SK-N-MC (cell line): ENCODE measurements around the gene POLG.

Experiments
- DNase-seq: peaks from one replicate; pipeline ENCODE4 v3.0.0-alpha.2; 2011; ENCODE audit warnings: low read depth, low spot score
- H3K27ac ChIP-seq: fragments of 200-600 bp; sonication (generic); 2 replicates; pipeline ENCODE4 v1.5.1; 2016; ENCODE audit warnings: mixed run types
- H3K36me3 ChIP-seq: fragments of 200-600 bp; sonication (generic); 2 replicates; pipeline ENCODE4 v1.6.1; 2017; ENCODE audit warnings: antibody characterized with exemption, low read length, mixed read lengths; ENCODE audit not compliant: insufficient read depth
- H3K4me3 ChIP-seq: fragments of 200-600 bp; sonication (generic); 2 replicates; pipeline ENCODE4 v1.5.1; 2016
- H3K9ac ChIP-seq: fragments of 200-600 bp; sonication (generic); 2 replicates; pipeline ENCODE4 v1.8.0; 2017; ENCODE audit warnings: mixed run types, mixed read lengths; ENCODE audit not compliant: insufficient read length
- H3K9me3 ChIP-seq: fragments of 200-600 bp; sonication (generic); 2 replicates; pipeline ENCODE4 v1.6.1; 2017; ENCODE audit warnings: low read depth, mild to moderate bottlenecking, antibody characterized with exemption, low read length, moderate library complexity, mixed read lengths
- EZH2 ChIP-seq: fragments of 200-600 bp; sonication (generic); IDR thresholded peaks from one replicate; pipeline ENCODE4 v1.6.1; 2017; ENCODE audit warnings: antibody characterized with exemption
- FOXP2 ChIP-seq: optimal IDR thresholded peaks from 2 replicates; pipeline ENCODE3; 2011; ENCODE audit warnings: mild to moderate bottlenecking, moderate library complexity; ENCODE audit not compliant: insufficient read depth; ENCODE audit errors: extremely low read length, control extremely low read depth
- POLR2AphosphoS5 ChIP-seq: IDR thresholded peaks from 2 replicates; pipeline ENCODE4 v1.6.1; 2012; ENCODE audit warnings: mild to moderate bottlenecking, low read depth, low read length, borderline replicate concordance

POLG gene

DNA sequence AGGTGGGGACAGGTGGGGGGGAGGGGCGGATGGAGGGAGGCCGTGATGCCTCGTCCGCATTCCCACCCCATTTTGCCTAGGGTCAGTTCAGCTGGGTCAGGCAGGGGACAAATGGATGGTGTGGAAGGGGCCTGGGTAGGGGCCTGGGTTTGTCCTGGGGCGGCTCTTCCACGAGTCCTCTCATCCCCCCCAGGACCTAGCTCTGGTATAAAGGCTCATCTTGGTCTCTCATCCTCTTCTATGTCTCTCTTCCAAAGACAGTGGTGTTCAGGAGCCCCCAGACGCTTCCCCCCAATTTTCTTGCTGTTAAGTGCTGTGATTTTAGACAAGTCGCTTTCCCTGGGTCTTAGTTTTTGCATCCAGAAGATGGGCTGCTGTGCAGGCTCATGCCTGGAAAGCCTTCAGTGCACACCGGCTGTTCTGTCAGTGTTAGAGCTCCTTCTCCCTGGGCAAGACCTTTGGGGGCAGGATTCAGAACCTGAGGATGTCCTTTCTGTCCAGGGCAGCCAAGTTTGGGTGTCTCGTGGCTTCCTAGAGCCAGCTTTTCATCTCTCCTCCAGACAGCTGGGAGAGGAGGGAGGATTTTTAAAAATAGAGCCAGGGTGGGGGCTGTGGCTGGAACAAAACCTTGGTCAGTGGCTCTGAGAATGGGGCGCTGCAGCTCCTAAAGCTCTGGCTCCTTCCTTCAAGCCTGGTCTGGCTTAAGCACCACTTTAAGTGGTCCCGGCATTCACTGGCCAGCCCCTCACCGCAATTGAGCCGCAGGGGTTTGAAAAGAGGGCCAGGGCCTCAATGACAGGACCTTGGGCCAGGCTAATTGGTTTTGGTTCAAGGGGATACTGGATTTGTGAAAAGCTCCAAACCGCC is 37.7 kb upstream of the POLG start:
- H3K9ac ChIP-seq: no peak overlapping the region
- TF ChIP-seq EZH2: no peak
- TF ChIP-seq POLR2AphosphoS5: no peak
- no peak for TF ChIP-seq FOXP2
- H3K4me3 ChIP-seq: no peak overlapping the region
- DNase-seq: no peak
- peaks cover 68% of the 10 kb centered on the region for H3K36me3 ChIP-seq
- H3K9me3 ChIP-seq: no peaks in the 10 kb centered on the region
- H3K27ac ChIP-seq: no peak overlapping the region

DNA sequence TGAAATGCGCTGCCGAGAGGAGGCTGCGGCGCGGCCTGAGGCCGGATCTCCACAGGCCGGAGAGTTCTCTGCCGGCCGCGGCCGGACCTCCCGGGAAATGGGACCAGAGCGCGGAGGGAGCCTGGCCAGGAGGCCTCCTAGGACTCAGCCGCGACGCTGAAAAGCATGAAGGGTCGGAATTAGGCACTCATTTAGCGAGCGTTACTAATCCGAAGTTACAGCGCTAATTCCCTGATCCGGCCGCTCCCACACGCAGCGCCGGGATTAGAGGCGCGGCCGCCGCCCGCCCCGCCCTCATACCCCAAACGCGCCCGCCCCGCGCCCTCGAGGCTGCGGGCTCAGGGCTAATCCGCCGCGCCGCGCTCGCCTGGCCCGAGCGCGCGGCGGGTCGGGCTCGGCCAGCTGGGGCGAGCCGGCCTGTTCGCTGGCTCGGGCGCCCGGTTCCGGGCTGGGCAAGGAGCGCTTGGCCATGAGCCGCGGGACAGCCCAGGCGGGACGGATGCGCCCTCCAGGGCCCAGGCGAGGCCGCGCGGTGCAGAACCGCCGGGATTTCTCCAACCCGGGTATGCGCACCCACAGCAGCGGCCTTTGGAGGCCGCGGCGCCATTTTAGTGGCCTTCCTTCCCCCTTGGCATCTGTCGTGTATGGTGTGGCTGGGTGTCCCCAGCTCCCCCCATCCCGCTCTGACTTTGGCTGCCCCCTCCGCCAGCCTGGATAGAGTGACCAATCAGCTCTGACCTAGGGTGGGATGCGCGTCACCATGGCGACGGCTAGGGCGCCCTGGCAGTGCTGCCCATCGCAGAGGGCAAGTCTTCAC is 36.8 kb upstream of the POLG start:
- Histone ChIP-seq H3K36me3 (peaks cover 59% of the 10 kb centered on the region), H3K27ac (no peak overlapping the region), H3K9me3 (no peaks in the 10 kb centered on the region), H3K9ac (no peak overlapping the region), H3K4me3 (no peak overlapping the region)
- DNase-seq: no peak
- no peak for TF ChIP-seq EZH2

DNA sequence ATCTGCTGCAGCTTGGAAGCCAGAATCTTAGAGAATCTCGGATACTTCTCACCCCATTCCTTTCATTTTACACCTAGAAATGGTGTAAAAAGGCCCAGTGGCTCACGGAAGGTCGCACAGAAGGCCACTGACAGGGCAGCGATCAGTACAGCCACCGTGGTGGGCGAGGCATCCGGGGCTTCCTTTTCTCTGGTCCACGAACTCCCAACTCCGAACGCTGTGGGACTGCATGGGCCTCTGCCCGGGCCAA is 36.3 kb upstream of the POLG start:
- Histone ChIP-seq H3K4me3 (no peak overlapping the region), H3K9me3 (no peaks in the 10 kb centered on the region), H3K27ac (no peak overlapping the region), H3K36me3 (peaks cover 57% of the 10 kb centered on the region), H3K9ac (no peak overlapping the region)
- TF ChIP-seq EZH2 (no peak), POLR2AphosphoS5 (no peak), FOXP2 (no peak)
- DNase-seq: no peak

DNA sequence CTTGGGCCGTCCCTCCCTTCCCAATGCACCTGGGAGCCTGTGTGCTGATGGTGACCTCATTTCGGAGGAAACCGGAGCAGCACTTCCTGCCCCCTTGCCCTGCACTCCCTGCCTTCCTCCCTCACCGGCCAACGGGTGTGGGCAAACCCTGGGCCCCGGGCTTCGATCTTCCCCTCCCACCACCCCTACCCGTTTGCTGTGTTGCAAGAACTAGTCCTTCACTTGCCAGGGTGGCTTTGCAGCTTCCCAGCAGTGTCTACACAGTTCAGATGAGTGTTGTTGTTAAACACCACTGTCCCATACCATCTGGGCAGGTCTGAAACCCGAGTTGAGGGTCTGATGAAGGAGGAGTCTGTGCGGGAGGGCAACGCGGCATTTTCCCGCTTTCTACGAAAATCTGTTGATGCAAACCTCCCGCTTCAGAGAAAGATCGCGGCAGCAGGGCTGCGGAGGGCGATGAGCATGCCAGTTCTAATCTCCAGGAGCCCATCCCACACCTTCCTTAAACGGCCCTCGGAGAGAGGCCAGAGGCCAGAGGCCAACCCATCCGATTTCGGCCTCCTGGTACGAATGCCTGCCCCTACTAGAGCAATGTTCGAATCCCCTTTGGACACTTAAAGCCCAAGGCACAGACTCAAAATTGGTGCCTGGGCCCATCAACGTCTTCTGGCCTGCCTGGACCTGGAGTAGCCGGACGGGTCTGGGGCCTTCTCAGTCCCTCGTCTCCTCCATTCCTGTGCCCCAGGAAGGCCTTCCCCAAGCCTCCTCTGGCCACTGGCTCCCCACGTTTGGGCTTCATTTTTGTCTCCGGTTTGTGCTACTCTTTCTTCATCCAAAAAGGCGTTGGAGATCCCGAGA is 35.7 kb upstream of the POLG start:
- Histone ChIP-seq H3K9ac (no peak overlapping the region), H3K27ac (no peak overlapping the region), H3K9me3 (no peaks in the 10 kb centered on the region), H3K4me3 (no peak overlapping the region), H3K36me3 (peaks cover 51% of the 10 kb centered on the region)
- no peak for DNase-seq
- no peak for TF ChIP-seq POLR2AphosphoS5
- TF ChIP-seq FOXP2: no peak
- no peak for TF ChIP-seq EZH2

DNA sequence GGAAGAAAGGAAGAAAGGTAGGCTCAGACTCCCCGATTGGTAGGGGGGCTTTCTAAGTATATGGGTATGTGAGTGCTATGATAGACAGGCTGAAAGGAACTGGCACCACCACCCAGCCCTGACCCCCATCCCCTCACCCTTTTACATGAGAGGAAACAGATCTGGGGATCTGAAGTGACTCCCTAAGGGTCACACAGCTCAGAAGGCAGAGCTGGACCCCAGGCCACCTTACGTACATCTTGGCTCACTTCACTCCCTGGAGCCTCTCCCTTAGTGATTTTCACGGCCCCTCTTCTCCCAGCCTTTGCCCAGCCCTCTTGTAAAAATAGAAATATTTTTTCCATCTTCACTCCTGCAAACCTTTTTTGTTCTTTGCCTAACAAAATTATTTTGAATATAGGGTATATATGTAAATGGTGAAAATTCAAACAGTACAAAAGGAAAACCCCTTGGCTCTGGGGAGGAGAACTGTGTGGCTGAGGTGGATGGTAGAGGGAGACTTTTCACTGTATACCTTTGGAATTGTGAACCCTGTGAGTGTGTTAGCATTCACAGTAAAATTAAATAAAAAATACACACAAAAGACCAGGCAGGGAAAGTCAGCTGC is 34.8 kb upstream of the POLG start:
- Histone ChIP-seq H3K9me3 (no peaks in the 10 kb centered on the region), H3K9ac (peak overlapping the region; percentile 85), H3K4me3 (peak overlapping the region; percentile 83), H3K36me3 (peaks cover 48% of the 10 kb centered on the region), H3K27ac (peak overlapping the region; percentile 10; the same call in 1 of the 2 replicates)
- DNase-seq: no peak
- TF ChIP-seq FOXP2 (no peak), POLR2AphosphoS5 (no peak), EZH2 (no peak)

DNA sequence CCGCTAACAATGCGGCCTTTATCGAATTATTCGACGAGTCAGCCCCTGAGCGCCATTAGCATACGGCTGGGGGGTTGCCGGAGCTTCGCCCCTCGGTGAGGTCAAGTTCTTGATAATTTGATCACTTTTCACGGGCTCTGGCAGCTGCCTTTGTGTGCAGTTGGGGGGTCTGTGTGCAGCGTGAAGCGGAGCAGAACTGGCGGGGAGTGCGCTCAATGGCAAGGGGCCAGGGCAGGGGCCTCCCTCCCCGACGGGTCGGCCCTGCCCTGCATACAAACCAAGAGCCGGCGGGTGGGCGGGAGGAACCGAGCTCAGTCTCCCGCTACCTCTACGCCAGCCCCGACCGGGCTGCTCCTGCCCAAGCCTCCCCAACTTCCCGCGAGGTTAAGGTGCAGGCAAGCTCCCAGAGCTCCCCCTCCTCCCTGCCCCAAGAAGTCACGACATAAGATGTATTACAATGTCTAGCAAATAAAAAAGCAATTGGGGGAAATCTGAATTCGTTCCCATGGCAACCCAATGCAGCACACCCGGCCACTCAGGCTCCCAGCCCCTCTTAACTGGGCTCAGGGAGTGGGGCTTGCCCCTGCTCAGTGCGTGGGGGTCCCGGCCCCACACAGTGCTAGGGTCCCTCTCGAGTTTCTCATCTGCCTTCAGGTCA is 34.1 kb upstream of the POLG start:
- H3K9me3 ChIP-seq: no peaks in the 10 kb centered on the region
- 0 out of 2 replicates have a peak overlapping the region, but pooled peaks have one; percentile 10 for H3K27ac ChIP-seq
- H3K4me3 ChIP-seq: peak overlapping the region; percentile 83
- TF ChIP-seq EZH2 (no peak), FOXP2 (no peak), POLR2AphosphoS5 (no peak)
- no peak for DNase-seq
- peaks cover 45% of the 10 kb centered on the region for H3K36me3 ChIP-seq
- peak overlapping the region; percentile 85 for H3K9ac ChIP-seq

DNA sequence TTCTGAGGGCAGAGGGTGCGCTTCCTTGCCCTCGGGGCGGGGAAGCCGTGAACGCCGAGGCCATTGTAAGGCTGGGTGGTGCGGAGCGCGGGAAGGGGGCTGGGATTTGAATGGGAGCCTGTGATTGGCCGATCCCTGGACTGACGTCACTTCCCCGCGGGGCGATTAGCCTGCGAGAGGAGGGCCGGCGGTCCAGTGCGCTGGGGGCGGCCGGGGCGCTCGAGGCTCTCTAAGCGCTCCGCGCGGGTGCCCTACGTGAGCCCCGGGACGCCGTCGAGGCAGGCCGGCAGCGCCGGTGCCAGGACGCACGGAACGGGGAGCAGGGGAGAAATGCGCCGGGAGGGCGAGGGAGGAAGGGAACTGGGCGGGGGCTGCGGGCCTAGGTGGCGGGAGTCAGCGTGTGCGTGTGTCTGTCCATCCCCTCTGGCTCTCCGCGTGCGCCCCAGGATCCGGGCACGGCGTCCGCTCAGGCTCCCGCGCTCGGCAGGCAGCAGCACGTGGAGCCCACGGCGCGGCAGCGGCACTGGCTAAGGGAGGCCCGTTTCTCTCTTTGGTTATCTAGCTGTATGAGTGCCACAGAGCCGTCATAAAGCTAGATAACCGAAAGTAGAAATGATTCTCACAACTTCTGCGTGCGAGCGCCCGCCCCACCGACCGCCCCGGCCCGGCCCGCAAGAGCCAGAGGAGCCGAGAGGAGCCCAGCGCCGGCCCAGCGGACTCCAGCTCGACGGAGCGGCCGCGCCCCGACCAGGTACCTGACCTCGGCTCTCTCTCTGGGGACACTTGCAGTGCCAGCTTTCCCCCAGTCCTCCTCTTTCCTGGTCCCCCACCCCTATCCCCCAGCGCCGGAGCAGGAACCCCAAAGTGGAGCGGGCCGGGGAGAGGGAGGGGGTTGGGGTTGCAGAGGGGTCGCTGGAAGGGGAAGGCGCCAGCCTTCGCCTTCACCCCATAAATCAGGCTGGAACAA is 33.1 kb upstream of the POLG start:
- peak overlapping the region; percentile 85 for H3K9ac ChIP-seq
- no peaks in the 10 kb centered on the region for H3K9me3 ChIP-seq
- peaks cover 40% of the 10 kb centered on the region for H3K36me3 ChIP-seq
- TF ChIP-seq EZH2 (no peak), POLR2AphosphoS5 (peak; percentile 81)
- H3K27ac ChIP-seq: peak overlapping the region; percentile 22; the same call in 1 of the 2 replicates
- no peak for DNase-seq
- peak overlapping the region; percentile 83 for H3K4me3 ChIP-seq
